ENCODE data around the gene FANCD2OS.
A peak's percentile ranks its signal among the peaks of the same experiment; 100 is the strongest.
"Not testable (repeated sequence)": the region's sequence is repeated elsewhere in the genome, so short reads cannot be mapped to it uniquely, and the experiment has no call there.

FANCD2OS gene

GRCh38 chr3:10106919-10107318, 1.1 kb downstream of the FANCD2OS start:
- DNase-seq (ENCODE audit: low read depth): no peak
- no peak overlapping the region for H3K4me3 ChIP-seq (ENCODE audit: control insufficient read depth, low read depth, low read length)
- no peak for TF ChIP-seq CTCF (conservative IDR thresholded peaks at IDR 0.05; ENCODE audit: control insufficient read depth, insufficient read depth, low read depth, low read length)

GRCh38 chr3:10099041-10099440, 9.0 kb downstream of the FANCD2OS start:
- H3K4me3 ChIP-seq (ENCODE audit: control insufficient read depth, low read depth, low read length): no peak overlapping the region
- no peak for DNase-seq (ENCODE audit: low read depth)
- no peak for TF ChIP-seq CTCF (conservative IDR thresholded peaks at IDR 0.05; ENCODE audit: control insufficient read depth, insufficient read depth, low read depth, low read length)

DNA sequence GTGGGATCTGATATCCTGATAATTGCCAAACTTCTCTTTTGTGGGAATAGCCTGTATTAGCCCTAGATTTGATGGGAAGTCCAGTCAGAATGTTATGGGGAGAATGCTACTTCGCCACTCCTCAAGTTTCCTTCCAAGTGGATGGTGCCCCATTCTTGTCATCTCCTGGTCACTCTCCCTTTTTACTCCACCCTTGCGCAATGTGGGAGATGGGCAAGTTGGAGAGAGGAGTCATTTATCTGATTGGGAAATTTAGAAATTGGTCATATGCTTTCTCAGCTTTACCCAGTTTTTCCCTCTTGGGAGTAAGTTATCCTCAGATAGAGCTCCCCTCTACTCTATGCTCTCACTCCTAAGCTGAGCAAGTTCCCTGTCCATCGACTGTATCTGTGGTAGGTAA, 14.4 kb downstream of the FANCD2OS start:
- no peak overlapping the region for H3K4me3 ChIP-seq (ENCODE audit: control insufficient read depth, low read depth, low read length)
- peak; percentile 24 for DNase-seq (ENCODE audit: low read depth)
- TF ChIP-seq CTCF (conservative IDR thresholded peaks at IDR 0.05; ENCODE audit: control insufficient read depth, insufficient read depth, low read depth, low read length): no peak

DNA sequence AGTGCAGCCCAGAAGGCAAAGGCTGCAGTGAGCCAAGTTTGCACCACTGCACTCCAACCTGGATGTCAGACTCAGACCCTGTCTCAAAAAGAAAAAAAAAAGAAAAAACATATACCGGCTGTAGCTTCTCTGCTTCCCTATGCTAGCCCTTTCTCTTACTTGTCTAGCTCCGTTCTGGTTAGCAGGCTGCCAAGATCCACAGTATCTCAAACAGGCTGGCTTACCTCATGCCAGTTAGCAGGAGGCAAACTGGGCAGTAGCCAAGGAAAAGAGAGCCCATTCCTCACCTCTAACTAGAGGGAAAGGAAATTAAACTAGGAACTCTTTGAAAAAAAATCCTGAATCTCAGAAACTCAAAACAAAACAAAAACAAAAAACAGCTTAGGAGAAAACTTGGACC, 16.7 kb downstream of the FANCD2OS start:
- DNase-seq (ENCODE audit: low read depth); H3K4me3 ChIP-seq (ENCODE audit: control insufficient read depth, low read depth, low read length): not testable (repeated sequence)

DNA sequence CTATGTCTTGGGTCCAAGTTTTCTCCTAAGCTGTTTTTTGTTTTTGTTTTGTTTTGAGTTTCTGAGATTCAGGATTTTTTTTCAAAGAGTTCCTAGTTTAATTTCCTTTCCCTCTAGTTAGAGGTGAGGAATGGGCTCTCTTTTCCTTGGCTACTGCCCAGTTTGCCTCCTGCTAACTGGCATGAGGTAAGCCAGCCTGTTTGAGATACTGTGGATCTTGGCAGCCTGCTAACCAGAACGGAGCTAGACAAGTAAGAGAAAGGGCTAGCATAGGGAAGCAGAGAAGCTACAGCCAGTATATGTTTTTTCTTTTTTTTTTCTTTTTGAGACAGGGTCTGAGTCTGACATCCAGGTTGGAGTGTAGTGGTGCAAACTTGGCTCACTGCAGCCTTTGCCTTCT, 17.3 kb downstream of the FANCD2OS start:
- not testable (repeated sequence) for H3K4me3 ChIP-seq (ENCODE audit: control insufficient read depth, low read depth, low read length); DNase-seq (ENCODE audit: low read depth)

GRCh38 chr3:10090179-10090578, 17.9 kb downstream of the FANCD2OS start:
- no peak for TF ChIP-seq CTCF (conservative IDR thresholded peaks at IDR 0.05; ENCODE audit: control insufficient read depth, insufficient read depth, low read depth, low read length)
- no peak overlapping the region for H3K4me3 ChIP-seq (ENCODE audit: control insufficient read depth, low read depth, low read length)
- no peak for DNase-seq (ENCODE audit: low read depth)

GRCh38 chr3:10088256-10088655, 19.8 kb downstream of the FANCD2OS start:
- no peak for TF ChIP-seq CTCF (conservative IDR thresholded peaks at IDR 0.05; ENCODE audit: control insufficient read depth, insufficient read depth, low read depth, low read length)
- no peak overlapping the region for H3K4me3 ChIP-seq (ENCODE audit: control insufficient read depth, low read depth, low read length)
- DNase-seq (ENCODE audit: low read depth): no peak

GRCh38 chr3:10085738-10086137, 22.3 kb downstream of the FANCD2OS start:
- no peak overlapping the region for H3K4me3 ChIP-seq (ENCODE audit: control insufficient read depth, low read depth, low read length)
- no peak for TF ChIP-seq CTCF (conservative IDR thresholded peaks at IDR 0.05; ENCODE audit: control insufficient read depth, insufficient read depth, low read depth, low read length)
- DNase-seq (ENCODE audit: low read depth): no peak

All from fibroblast of mammary gland (primary cell).